Measurements from ENCODE around the gene TMEM259. TPM values are rescaled to one million over a fixed set of nuclear protein-coding genes. Genes with fewer than 3 reads are reported as not detected.
A peak's percentile ranks its signal among the peaks of the same experiment; 100 is the strongest.

Gene TMEM259
- total and polyA plus RNA-seq, 9 of the 15 experiments (the other 6 are each of a cell fraction or from before 2014, with no cell fraction given): 0.52 to 231 (median 63.6) TPM

- no peak for TF ChIP-seq SREBF1 (IDR thresholded peaks at IDR 0.05; ENCODE audit: borderline replicate concordance, low read depth, low read length)
- TF ChIP-seq FOXK1 (CRISPR knock-in tag; IDR thresholded peaks at IDR 0.05; ENCODE audit: borderline replicate concordance): no peak
- no peak for TF ChIP-seq SRSF7 (optimal IDR thresholded peaks at IDR 0.05; ENCODE audit: low read depth, low read length)
- TF ChIP-seq TFAM (CRISPR knock-in tag; conservative IDR thresholded peaks at IDR 0.05): no peak
- TF ChIP-seq, protein P1, sequence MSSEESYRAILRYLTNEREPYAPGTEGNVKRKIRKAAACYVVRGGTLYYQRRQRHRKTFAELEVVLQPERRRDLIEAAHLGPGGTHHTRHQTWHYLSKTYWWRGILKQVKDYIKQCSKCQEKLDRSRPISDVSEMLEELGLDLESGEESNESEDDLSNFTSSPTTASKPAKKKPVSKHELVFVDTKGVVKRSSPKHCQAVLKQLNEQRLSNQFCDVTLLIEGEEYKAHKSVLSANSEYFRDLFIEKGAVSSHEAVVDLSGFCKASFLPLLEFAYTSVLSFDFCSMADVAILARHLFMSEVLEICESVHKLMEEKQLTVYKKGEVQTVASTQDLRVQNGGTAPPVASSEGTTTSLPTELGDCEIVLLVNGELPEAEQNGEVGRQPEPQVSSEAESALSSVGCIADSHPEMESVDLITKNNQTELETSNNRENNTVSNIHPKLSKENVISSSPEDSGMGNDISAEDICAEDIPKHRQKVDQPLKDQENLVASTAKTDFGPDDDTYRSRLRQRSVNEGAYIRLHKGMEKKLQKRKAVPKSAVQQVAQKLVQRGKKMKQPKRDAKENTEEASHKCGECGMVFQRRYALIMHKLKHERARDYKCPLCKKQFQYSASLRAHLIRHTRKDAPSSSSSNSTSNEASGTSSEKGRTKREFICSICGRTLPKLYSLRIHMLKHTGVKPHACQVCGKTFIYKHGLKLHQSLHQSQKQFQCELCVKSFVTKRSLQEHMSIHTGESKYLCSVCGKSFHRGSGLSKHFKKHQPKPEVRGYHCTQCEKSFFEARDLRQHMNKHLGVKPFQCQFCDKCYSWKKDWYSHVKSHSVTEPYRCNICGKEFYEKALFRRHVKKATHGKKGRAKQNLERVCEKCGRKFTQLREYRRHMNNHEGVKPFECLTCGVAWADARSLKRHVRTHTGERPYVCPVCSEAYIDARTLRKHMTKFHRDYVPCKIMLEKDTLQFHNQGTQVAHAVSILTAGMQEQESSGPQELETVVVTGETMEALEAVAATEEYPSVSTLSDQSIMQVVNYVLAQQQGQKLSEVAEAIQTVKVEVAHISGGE (CRISPR knock-in tag; IDR thresholded peaks at IDR 0.05): no peak; a peak in 1 of 6 replicates
- TF ChIP-seq, protein P2, sequence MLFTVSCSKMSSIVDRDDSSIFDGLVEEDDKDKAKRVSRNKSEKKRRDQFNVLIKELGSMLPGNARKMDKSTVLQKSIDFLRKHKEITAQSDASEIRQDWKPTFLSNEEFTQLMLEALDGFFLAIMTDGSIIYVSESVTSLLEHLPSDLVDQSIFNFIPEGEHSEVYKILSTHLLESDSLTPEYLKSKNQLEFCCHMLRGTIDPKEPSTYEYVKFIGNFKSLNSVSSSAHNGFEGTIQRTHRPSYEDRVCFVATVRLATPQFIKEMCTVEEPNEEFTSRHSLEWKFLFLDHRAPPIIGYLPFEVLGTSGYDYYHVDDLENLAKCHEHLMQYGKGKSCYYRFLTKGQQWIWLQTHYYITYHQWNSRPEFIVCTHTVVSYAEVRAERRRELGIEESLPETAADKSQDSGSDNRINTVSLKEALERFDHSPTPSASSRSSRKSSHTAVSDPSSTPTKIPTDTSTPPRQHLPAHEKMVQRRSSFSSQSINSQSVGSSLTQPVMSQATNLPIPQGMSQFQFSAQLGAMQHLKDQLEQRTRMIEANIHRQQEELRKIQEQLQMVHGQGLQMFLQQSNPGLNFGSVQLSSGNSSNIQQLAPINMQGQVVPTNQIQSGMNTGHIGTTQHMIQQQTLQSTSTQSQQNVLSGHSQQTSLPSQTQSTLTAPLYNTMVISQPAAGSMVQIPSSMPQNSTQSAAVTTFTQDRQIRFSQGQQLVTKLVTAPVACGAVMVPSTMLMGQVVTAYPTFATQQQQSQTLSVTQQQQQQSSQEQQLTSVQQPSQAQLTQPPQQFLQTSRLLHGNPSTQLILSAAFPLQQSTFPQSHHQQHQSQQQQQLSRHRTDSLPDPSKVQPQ (CRISPR knock-in tag; IDR thresholded peaks at IDR 0.05; ENCODE audit: borderline replicate concordance): no peak
- TF ChIP-seq EHMT2 (IDR thresholded peaks at IDR 0.05): no peak
- peak; percentile 46 for TF ChIP-seq GABPA (tag; conservative IDR thresholded peaks at IDR 0.05; ENCODE audit: low read depth)
- peak; percentile 69 for TF ChIP-seq MTA2 (IDR thresholded peaks at IDR 0.05; ENCODE audit: low read depth)
- peak; percentile 74 for TF ChIP-seq NFIC (IDR thresholded peaks at IDR 0.05)
- peak; percentile 64 for TF ChIP-seq BHLHE40 (IDR thresholded peaks at IDR 0.05; ENCODE audit: low read length)
- TF ChIP-seq, protein P3, sequence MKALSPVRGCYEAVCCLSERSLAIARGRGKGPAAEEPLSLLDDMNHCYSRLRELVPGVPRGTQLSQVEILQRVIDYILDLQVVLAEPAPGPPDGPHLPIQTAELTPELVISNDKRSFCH (CRISPR knock-in tag; IDR thresholded peaks at IDR 0.05): no peak
- TF ChIP-seq, protein P3 (tag; IDR thresholded peaks at IDR 0.05): peak; percentile 95
- no peak for TF ChIP-seq U2AF1 (optimal IDR thresholded peaks at IDR 0.05; ENCODE audit: low read depth, low read length)
- TF ChIP-seq ZNF511 (CRISPR knock-in tag; IDR thresholded peaks at IDR 0.05): no peak
- peak; percentile 33; the same call in 1 of the 2 replicates for TF ChIP-seq SP1 (CRISPR knock-in tag; IDR thresholded peaks at IDR 0.05)
- peak; percentile 74 for TF ChIP-seq CCNT2 (IDR thresholded peaks at IDR 0.05; ENCODE audit: borderline replicate concordance, extremely low read depth, insufficient read length, low read depth, low read length)
- TF ChIP-seq ZFP30 (CRISPR knock-in tag; IDR thresholded peaks at IDR 0.05; ENCODE audit: borderline replicate concordance): no peak
- TF ChIP-seq SMC3 (conservative IDR thresholded peaks at IDR 0.05; ENCODE audit: insufficient read depth, low read depth, low read length): peak; percentile 14; the same call in 1 of the 2 replicates
These were observed 40.6 kb downstream of the TMEM259 start (continued) for GRCh38 chr19:980133-980998.
